DND-41 (cell line): ENCODE measurements around the gene OR52L1.

Experiments used
- ATAC-seq: fragments of 200-7000 bp; cut with Tn5 transposase; 3 replicates; pipeline ENCODE4 v1.9.1; 2021; ENCODE audit warnings: low read depth; ENCODE audit not compliant: insufficient read depth
- DNase-seq: peaks from one replicate; pipeline ENCODE4 v3.0.0-alpha.2; 2020
- H2AFZ ChIP-seq: 2 replicates; pipeline ENCODE4 v1.6.0; 2012; ENCODE audit warnings: low read depth, low read length
- H3K27ac ChIP-seq: 2 replicates; pipeline ENCODE4 v1.5.1; 2012; ENCODE audit warnings: low read length, inconsistent platforms
- H3K27me3 ChIP-seq: fragments of 200-600 bp; sonication (generic); 2 replicates; pipeline ENCODE4 v1.6.0; 2012; ENCODE audit warnings: low read length, mild to moderate bottlenecking, inconsistent platforms; ENCODE audit not compliant: insufficient read depth, poor library complexity
- H3K36me3 ChIP-seq: 2 replicates; pipeline ENCODE4 v1.5.1; 2012; ENCODE audit warnings: low read length, inconsistent platforms; ENCODE audit not compliant: insufficient read depth
- H3K4me1 ChIP-seq: 2 replicates; pipeline ENCODE4 v1.5.1; 2012; ENCODE audit warnings: mild to moderate bottlenecking, low read length; ENCODE audit not compliant: insufficient read depth
- H3K4me2 ChIP-seq: 2 replicates; pipeline ENCODE4 v1.6.0; 2012; ENCODE audit warnings: mild to moderate bottlenecking, moderate library complexity, low read length, inconsistent platforms; ENCODE audit not compliant: insufficient read depth
- H3K4me3 ChIP-seq, 2 experiments: fragments of 200-600 bp in 1 of 2; shearing (Covaris generic) in 1 of 2; 2 replicates each; pipeline ENCODE4 v1.5.1; 2012 to 2016; ENCODE audit warnings: inconsistent platforms in 2 of 2, low read length in 2 of 2, mild to moderate bottlenecking in 2 of 2, low read depth in 1 of 2, moderate library complexity in 1 of 2
- H3K79me2 ChIP-seq: 2 replicates; pipeline ENCODE4 v1.6.0; 2012; ENCODE audit warnings: low read length, inconsistent platforms; ENCODE audit not compliant: insufficient read depth
- H3K9ac ChIP-seq: 2 replicates; pipeline ENCODE4 v1.6.0; 2012; ENCODE audit warnings: low read depth, mild to moderate bottlenecking, inconsistent platforms, low read length, moderate library complexity
- H3K9me3 ChIP-seq: 2 replicates; pipeline ENCODE4 v1.5.1; 2012; ENCODE audit warnings: low read length, moderate library complexity, mild to moderate bottlenecking, inconsistent platforms; ENCODE audit not compliant: insufficient read depth, severe bottlenecking
- H4K20me1 ChIP-seq: 2 replicates; pipeline ENCODE4 v1.6.0; 2012; ENCODE audit warnings: low read length; ENCODE audit not compliant: insufficient read depth
- CTCF ChIP-seq: IDR thresholded peaks from 2 replicates; pipeline ENCODE4 v1.5.1; 2012; ENCODE audit warnings: borderline replicate concordance, low read length, moderate library complexity, mild to moderate bottlenecking; ENCODE audit not compliant: poor library complexity, severe bottlenecking; ENCODE audit errors: extremely low read depth
- EZH2 ChIP-seq: IDR thresholded peaks from 3 replicates; pipeline ENCODE4 v1.6.1; 2012; ENCODE audit warnings: borderline replicate concordance, low read depth, mild to moderate bottlenecking, moderate library complexity, low read length, inconsistent platforms; ENCODE audit not compliant: severe bottlenecking

OR52L1 gene

GRCh38 chr11:5937868-5938602 lies 48.8 kb downstream of the OR52L1 start:
- no peak for TF ChIP-seq CTCF
- no peak for TF ChIP-seq EZH2
- Histone ChIP-seq H3K4me1 (no peaks in the 10 kb centered on the region), H2AFZ (no peak overlapping the region), H3K9ac (no peak overlapping the region), H3K36me3 (no peaks in the 10 kb centered on the region), H3K4me2 (no peak overlapping the region), H3K9me3 (no peaks in the 10 kb centered on the region), H3K79me2 (no peaks in the 10 kb centered on the region), H3K27ac (no peak overlapping the region), H4K20me1 (no peaks in the 10 kb centered on the region), H3K4me3 (no peak overlapping the region), H3K27me3 (no peaks in the 10 kb centered on the region)
- ATAC-seq: no peak
- no peak for DNase-seq
